HG03175 (cell line): ENCODE data around the gene RGS16.

ENCODE experiments used
- ATAC-seq: cut with Tn5 transposase; IDR thresholded peaks from one replicate; pipeline ENCODE4 v1.9.1; 2021; ENCODE audit warnings: mild to moderate bottlenecking, moderate library complexity; ENCODE audit not compliant: unreplicated experiment

Gene RGS16

GRCh38 chr1:182587093-182587492 lies 17.1 kb downstream of the RGS16 start:
- no peak for ATAC-seq

GRCh38 chr1:182586380-182586779 lies 17.8 kb downstream of the RGS16 start:
- no peak for ATAC-seq

GRCh38 chr1:182584746-182585145 lies 19.4 kb downstream of the RGS16 start:
- no peak for ATAC-seq

GRCh38 chr1:182580736-182581135 lies 23.5 kb downstream of the RGS16 start:
- ATAC-seq: no peak

- no peak for ATAC-seq
These were observed 28.5 kb downstream of the RGS16 start for GRCh38 chr1:182575540-182576149.

GRCh38 chr1:182574156-182574555 lies 30.0 kb downstream of the RGS16 start:
- ATAC-seq: no peak

GRCh38 chr1:182570611-182570970 lies 33.6 kb downstream of the RGS16 start:
- no peak for ATAC-seq

- no peak for ATAC-seq
These were observed 34.1 kb downstream of the RGS16 start for GRCh38 chr1:182569939-182570610.

GRCh38 chr1:182568647-182569284 lies 35.4 kb downstream of the RGS16 start:
- ATAC-seq: no peak

- ATAC-seq: no peak
These were observed 36.6 kb downstream of the RGS16 start for GRCh38 chr1:182567629-182568028.

GRCh38 chr1:182565537-182565936 lies 38.7 kb downstream of the RGS16 start:
- no peak for ATAC-seq

GRCh38 chr1:182564406-182565004 lies 39.7 kb downstream of the RGS16 start:
- no peak for ATAC-seq

- ATAC-seq: no peak
These were observed 41.1 kb downstream of the RGS16 start for GRCh38 chr1:182563095-182563494.

GRCh38 chr1:182561456-182561855 lies 42.7 kb downstream of the RGS16 start:
- no peak for ATAC-seq

GRCh38 chr1:182560392-182560984 lies 43.7 kb downstream of the RGS16 start:
- ATAC-seq: no peak

GRCh38 chr1:182556279-182556678 lies 47.9 kb downstream of the RGS16 start:
- no peak for ATAC-seq

GRCh38 chr1:182555493-182555892 lies 48.7 kb downstream of the RGS16 start:
- ATAC-seq: no peak

- ATAC-seq: no peak
These were observed 51.7 kb downstream of the RGS16 start for GRCh38 chr1:182552527-182552926.

GRCh38 chr1:182549811-182550210 lies 54.4 kb downstream of the RGS16 start:
- no peak for ATAC-seq

- no peak for ATAC-seq
These were observed 54.8 kb downstream of the RGS16 start for GRCh38 chr1:182549346-182549745.
